Activated naive CD8-positive, alpha-beta T cell treated with anti-CD3 and anti-CD28 coated beads, Interleukin-2, amount 10 ng/mL, durations not matched to agents 7 days and 5 days (primary cell): ENCODE measurements around the gene TBC1D1. TPM values are rescaled to one million over a fixed set of nuclear protein-coding genes. Genes with fewer than 3 reads are reported as not detected.
A peak's percentile ranks its signal among the peaks of the same experiment; 100 is the strongest.

Experiments used
- ATAC-seq: fragments of 150-1000 bp; cut with Tn5 transposase; one replicate; pipeline ENCODE4 v1.10.0; 2021; ENCODE audit warnings: low read depth, moderate library complexity
- POLR2A ChIA-PET: fragments of 350-600 bp; sonication (Branson Sonifier 250); formaldehyde crosslinking; loops from one replicate; lab custom pipeline; 2021; ENCODE audit warnings: antibody characterized with exemption; lab: Charles Lee
- DNase-seq: peaks from one replicate; pipeline ENCODE4 v3.0.0; 2021
- H3K27ac Mint-ChIP-seq: one replicate; pipeline ENCODE4 v1.8.0; 2022; ENCODE audit warnings: mild to moderate bottlenecking, mixed read lengths
- H3K27me3 Mint-ChIP-seq: one replicate; pipeline ENCODE4 v1.8.0; 2022; ENCODE audit warnings: mild to moderate bottlenecking, moderate library complexity, mixed read lengths
- H3K36me3 Mint-ChIP-seq: one replicate; pipeline ENCODE4 v1.8.0; 2021; ENCODE audit warnings: mild to moderate bottlenecking, mixed read lengths
- H3K4me1 Mint-ChIP-seq: one replicate; pipeline ENCODE4 v1.8.0; 2021; ENCODE audit warnings: mixed read lengths
- H3K4me3 Mint-ChIP-seq: one replicate; pipeline ENCODE4 v1.8.0; 2022; ENCODE audit warnings: mild to moderate bottlenecking, moderate library complexity, mixed read lengths
- H3K9me3 Mint-ChIP-seq: one replicate; pipeline ENCODE4 v1.8.0; 2021; ENCODE audit warnings: mixed read lengths
- total RNA-seq, 2 experiments: library from RNA; stranded (reverse); gene quantifications; one replicate each; pipeline ENCODE4 v1.2.3, GENCODE V29; 2021

The TBC1D1 gene
- total RNA-seq, 2 experiments from 2014 or later = 79.7 to 83.7 TPM

- POLR2A ChIA-PET = interaction anchor here (0.6 to 1.0 kb wide), 2 partner anchors 9 to 41 kb away, joined by 3 to 5 read pairs; partner anchors contain the start of gene PGM2
- Mint-ChIP-seq H3K9me3 (no peaks in the 10 kb centered on the region), H3K27me3 (no peaks in the 10 kb centered on the region), H3K4me3 (no peak overlapping the region), H3K4me1 (peaks cover 12% of the 10 kb centered on the region), H3K36me3 (peaks cover 36% of the 10 kb centered on the region), H3K27ac (no peak overlapping the region)
- DNase-seq (no peak), ATAC-seq (no peak)
Measured at GRCh38 chr4:37868238-37868637, 22.6 kb upstream of the TBC1D1 start.

GRCh38 chr4:37872310-37872988 is 18.4 kb upstream of the TBC1D1 start:
- DNase-seq = no peak
- Mint-ChIP-seq H3K4me3 (peak overlapping the region; percentile 64), H3K36me3 (peaks cover 20% of the 10 kb centered on the region), H3K9me3 (no peaks in the 10 kb centered on the region), H3K4me1 (peaks cover 13% of the 10 kb centered on the region), H3K27ac (peak overlapping the region; percentile 78), H3K27me3 (no peaks in the 10 kb centered on the region)
- ATAC-seq = peak; percentile 76
- POLR2A ChIA-PET = interaction anchor here (1.2 kb wide), 1 partner anchor 19 kb away, joined by 5 read pairs; the partner anchor contains the start of gene TBC1D1

DNA sequence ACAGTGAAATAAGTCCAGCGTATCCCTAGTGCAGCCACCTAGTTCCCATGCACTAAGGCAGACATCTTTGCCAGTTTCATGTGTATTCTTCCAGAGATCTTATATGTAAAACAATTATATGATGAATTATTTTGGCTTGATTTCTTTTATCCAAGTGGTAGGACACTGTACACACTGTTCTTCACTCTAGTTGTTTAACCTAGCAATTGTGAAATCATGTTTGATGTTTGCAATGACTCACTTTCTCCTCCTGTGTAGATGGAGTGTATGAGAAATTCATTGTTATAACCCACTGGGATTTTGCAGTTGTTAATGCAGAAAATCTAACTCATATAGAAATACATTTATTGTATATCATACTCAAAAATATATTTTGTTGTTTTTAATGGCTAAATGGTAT is 17.5 kb upstream of the TBC1D1 start:
- DNase-seq (no peak), ATAC-seq (peak; percentile 41)
- H3K9me3 Mint-ChIP-seq = no peaks in the 10 kb centered on the region
- peaks cover 13% of the 10 kb centered on the region for H3K4me1 Mint-ChIP-seq
- H3K27me3 Mint-ChIP-seq = no peaks in the 10 kb centered on the region
- no peak overlapping the region for H3K27ac Mint-ChIP-seq
- POLR2A ChIA-PET = no interaction called here
- H3K36me3 Mint-ChIP-seq = peaks cover 14% of the 10 kb centered on the region
- no peak overlapping the region for H3K4me3 Mint-ChIP-seq

DNA sequence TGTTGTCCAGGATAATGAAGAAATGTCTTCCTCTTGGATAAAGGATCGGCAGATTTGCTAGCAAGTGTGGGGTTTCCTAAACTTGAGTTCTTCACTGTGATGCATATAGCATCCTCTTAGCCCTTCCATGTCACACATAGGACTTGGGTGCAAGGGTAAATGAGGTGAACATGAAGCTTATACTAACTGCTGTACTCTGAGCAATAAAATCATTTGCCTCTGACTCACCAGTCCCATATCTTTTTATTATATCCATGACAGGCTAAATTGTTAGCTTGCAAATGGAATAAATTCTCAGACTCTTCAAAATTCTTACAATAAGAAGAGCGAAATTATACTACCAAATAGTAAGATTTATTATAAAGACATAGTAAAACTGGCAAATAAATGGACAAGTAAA is 14.7 kb upstream of the TBC1D1 start:
- peaks cover 16% of the 10 kb centered on the region for H3K4me1 Mint-ChIP-seq
- ATAC-seq = no peak

GRCh38 chr4:37879365-37879764 is 11.5 kb upstream of the TBC1D1 start:
- POLR2A ChIA-PET = interaction anchor here (1.0 kb wide), 1 partner anchor 12 kb away, joined by 3 read pairs; no protein-coding TSS in a partner anchor
- Mint-ChIP-seq H3K4me3 (no peak overlapping the region), H3K9me3 (no peaks in the 10 kb centered on the region), H3K4me1 (peaks cover 4% of the 10 kb centered on the region), H3K27ac (no peak overlapping the region), H3K27me3 (peaks cover 4% of the 10 kb centered on the region), H3K36me3 (peaks cover 1% of the 10 kb centered on the region)
- DNase-seq (no peak), ATAC-seq (no peak)

More for the DNA sequence above, 14.7 kb upstream of the TBC1D1 start:
- DNase-seq = no peak
- H3K4me3 Mint-ChIP-seq = no peak overlapping the region
- POLR2A ChIA-PET = interaction anchor here (0.6 kb wide), 1 partner anchor 55 kb away, joined by 3 read pairs; no protein-coding TSS in a partner anchor
- H3K9me3 Mint-ChIP-seq = no peaks in the 10 kb centered on the region
- no peaks in the 10 kb centered on the region for H3K27me3 Mint-ChIP-seq
- H3K36me3 Mint-ChIP-seq = peaks cover 5% of the 10 kb centered on the region
- no peak overlapping the region for H3K27ac Mint-ChIP-seq

DNA sequence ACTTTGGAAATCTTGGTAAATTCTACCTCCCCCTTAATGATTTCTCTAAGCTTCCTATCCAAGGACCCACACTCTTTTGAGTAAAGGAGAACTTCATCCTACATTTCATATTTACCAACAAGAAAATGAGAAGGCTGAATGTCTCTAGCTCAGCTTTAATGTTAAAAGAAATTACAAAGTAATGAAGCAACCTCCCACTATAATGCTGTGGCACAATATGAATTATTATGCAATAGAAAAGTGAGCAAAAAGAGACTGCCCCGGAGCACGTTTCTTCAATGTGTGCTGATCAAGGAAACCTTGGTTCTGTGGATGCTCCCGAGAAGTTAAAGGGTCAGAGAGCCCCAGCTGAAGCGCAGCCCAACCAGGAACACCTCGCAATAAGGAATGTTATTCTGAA is 9.1 kb upstream of the TBC1D1 start:
- Mint-ChIP-seq H3K4me1 (peaks cover 12% of the 10 kb centered on the region), H3K36me3 (peaks cover 1% of the 10 kb centered on the region), H3K27ac (no peak overlapping the region), H3K9me3 (no peaks in the 10 kb centered on the region), H3K27me3 (peaks cover 5% of the 10 kb centered on the region), H3K4me3 (no peak overlapping the region)
- ATAC-seq (no peak), DNase-seq (no peak)
- POLR2A ChIA-PET = interaction anchor here (1.7 kb wide), 1 partner anchor 10 kb away, joined by 3 read pairs; no protein-coding TSS in a partner anchor

DNA sequence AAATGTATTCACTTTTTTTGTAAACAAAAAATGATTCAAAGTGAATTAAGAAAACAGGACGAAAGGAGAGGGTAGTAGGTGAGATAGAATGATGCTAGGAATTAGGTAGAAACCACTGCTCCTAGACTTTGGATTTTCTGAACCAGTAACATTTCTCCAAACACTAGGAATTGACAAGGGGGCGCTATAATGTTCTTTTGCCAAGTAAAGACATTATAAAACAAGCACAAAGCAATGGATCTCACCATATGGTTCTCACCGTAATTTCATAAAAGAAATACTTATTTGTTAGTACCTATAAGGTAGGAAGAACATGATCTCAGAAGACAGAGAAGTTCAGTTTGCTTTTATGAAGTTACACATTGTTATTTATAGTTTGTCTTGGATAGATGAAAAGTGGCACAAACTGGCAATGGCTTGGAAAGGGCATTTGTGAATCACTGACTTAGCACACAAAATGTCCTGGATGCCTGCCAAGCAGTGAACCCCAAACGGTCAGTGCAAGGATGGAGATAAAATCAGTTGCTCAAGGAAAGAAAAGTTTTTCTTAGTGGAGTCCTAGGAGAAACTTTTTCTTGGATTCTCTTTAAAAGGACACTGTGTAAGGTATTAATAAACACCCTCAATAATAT is 8.1 kb upstream of the TBC1D1 start:
- POLR2A ChIA-PET = no interaction called here
- Mint-ChIP-seq H3K36me3 (peaks cover 1% of the 10 kb centered on the region), H3K9me3 (no peaks in the 10 kb centered on the region), H3K4me3 (no peak overlapping the region), H3K27ac (no peak overlapping the region), H3K4me1 (peaks cover 12% of the 10 kb centered on the region), H3K27me3 (peaks cover 5% of the 10 kb centered on the region)
- no peak for DNase-seq
- ATAC-seq = no peak

- H3K36me3 Mint-ChIP-seq = peaks cover 1% of the 10 kb centered on the region
- DNase-seq (no peak), ATAC-seq (no peak)
- no peaks in the 10 kb centered on the region for H3K9me3 Mint-ChIP-seq
- peaks cover 14% of the 10 kb centered on the region for H3K4me1 Mint-ChIP-seq
- peaks cover 5% of the 10 kb centered on the region for H3K27me3 Mint-ChIP-seq
- POLR2A ChIA-PET = no interaction called here
- H3K27ac Mint-ChIP-seq = no peak overlapping the region
- no peak overlapping the region for H3K4me3 Mint-ChIP-seq
Measured at GRCh38 chr4:37884855-37885487, 5.9 kb upstream of the TBC1D1 start.

DNA sequence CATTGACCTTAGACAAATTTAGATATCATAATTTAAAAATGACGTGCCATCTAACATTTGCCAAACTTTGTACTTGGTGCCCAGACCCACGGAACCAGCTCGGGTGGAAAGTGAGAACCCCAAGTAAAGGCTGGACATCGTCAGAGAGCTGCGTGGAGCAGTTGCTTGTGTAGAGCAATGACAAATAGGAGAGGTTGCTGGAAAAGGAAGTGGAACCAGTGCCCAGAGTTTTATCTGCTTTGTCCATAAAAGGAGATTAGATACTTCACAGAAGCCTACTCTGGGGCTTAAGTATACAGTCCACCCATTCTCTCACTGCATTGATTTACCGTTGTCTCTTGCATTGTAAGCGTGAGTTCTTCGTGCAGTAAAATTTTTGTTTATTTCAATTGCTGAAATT is 5.4 kb upstream of the TBC1D1 start:
- Mint-ChIP-seq H3K27ac (peak overlapping the region; percentile 8), H3K4me1 (peaks cover 16% of the 10 kb centered on the region), H3K4me3 (no peak overlapping the region), H3K9me3 (no peaks in the 10 kb centered on the region), H3K27me3 (peaks cover 5% of the 10 kb centered on the region), H3K36me3 (peaks cover 1% of the 10 kb centered on the region)
- POLR2A ChIA-PET = no interaction called here
- no peak for ATAC-seq
- DNase-seq = no peak

DNA sequence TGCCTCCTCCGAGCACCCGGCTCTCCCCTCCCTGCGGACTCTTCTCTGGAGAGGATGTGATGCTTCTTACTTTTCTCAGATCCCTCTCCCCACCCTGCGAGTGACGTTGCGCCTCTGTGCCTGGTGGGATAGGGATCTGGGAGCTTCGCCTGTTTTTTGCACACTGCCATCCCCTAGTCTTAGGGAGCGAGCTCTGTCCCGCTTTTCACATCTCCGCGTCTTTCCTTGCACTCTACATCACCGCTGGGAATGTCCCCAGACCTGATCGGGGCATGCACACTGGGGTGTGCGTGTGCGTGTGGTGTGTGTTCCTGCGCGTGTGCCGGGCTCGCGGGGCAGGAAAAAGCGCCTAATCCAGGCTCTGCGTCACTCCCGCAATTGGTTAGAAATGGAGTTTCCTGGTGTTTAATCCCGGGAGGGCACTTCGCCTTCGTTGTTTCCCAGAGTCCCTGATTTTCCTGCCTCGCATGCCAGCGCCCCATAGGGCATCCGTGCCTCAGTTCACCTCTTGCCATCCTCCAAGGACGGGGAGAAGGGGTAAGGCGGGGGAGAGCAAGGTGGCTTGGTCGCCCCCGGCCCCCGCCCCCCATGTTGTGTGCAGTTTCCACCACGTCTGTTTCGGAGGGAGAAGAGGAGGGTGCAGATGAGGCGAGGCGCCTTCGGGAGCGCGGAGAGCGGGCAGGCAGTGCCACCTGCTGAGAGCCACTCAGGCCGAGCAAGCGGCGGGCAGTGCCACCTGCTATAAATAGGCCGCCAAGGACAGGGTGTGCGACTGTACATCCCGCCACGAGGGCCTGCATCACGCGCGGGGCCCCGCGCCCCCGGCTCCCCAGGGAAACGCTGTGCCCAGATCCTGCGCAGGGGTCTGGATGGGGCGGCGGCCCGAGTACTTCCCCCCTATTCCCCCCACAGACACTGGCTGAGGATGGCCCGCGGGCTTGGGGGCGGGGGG is 759 bp upstream of the TBC1D1 start:
- H3K27ac Mint-ChIP-seq = peak overlapping the region; percentile 42
- POLR2A ChIA-PET = interaction anchor here (0.8 to 1.9 kb wide), 3 partner anchors 64 to 242 kb away, joined by 3 to 13 read pairs (median 3); partner anchors contain the start of gene PGM2
- peaks cover 30% of the 10 kb centered on the region for H3K4me1 Mint-ChIP-seq
- no peak for DNase-seq
- H3K9me3 Mint-ChIP-seq = no peaks in the 10 kb centered on the region
- no peak for ATAC-seq
- H3K36me3 Mint-ChIP-seq = peaks cover 18% of the 10 kb centered on the region
- H3K4me3 Mint-ChIP-seq = peak overlapping the region; percentile 62
- peaks cover 2% of the 10 kb centered on the region for H3K27me3 Mint-ChIP-seq

- H3K9me3 Mint-ChIP-seq = no peaks in the 10 kb centered on the region
- DNase-seq (peak; percentile 83), ATAC-seq (peak; percentile 65)
- POLR2A ChIA-PET = interaction anchor here (0.5 to 1.9 kb wide), 9 partner anchors 10 to 870 kb away, joined by 3 to 13 read pairs (median 4); partner anchors contain the start of gene PGM2
- no peaks in the 10 kb centered on the region for H3K27me3 Mint-ChIP-seq
- peaks cover 25% of the 10 kb centered on the region for H3K36me3 Mint-ChIP-seq
- H3K27ac Mint-ChIP-seq = peak overlapping the region; percentile 93
- H3K4me3 Mint-ChIP-seq = peak overlapping the region; percentile 91
- peaks cover 36% of the 10 kb centered on the region for H3K4me1 Mint-ChIP-seq
Measured at GRCh38 chr4:37891260-37892159, 626 bp downstream of the TBC1D1 start.

DNA sequence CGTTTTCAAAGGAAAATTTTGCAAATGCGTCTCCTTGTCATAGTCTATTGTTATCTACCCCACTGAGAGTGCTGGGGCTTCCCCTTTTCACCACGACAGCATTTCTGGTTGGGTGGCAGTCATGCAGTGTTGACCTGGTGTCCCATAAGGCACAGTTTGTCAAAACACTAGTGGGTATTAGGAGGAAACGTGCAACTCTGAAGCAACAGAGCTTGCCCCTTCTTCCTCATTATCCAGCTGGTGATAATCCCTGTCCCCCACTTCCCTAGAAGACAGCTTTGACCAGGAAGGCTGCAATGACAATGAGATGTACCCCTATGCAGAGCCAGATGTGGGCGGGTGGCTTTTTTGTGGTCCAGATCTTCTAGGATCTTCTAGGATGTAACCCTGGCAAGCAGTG is 1.8 kb downstream of the TBC1D1 start:
- Mint-ChIP-seq H3K9me3 (no peaks in the 10 kb centered on the region), H3K4me3 (peak overlapping the region; percentile 91), H3K4me1 (peaks cover 41% of the 10 kb centered on the region), H3K27me3 (no peaks in the 10 kb centered on the region), H3K27ac (peak overlapping the region; percentile 93), H3K36me3 (peaks cover 26% of the 10 kb centered on the region)
- POLR2A ChIA-PET = interaction anchor here (1.0 to 1.6 kb wide), 3 partner anchors 11 to 85 kb away, joined by 3 to 7 read pairs (median 5); partner anchors contain the start of gene PGM2
- ATAC-seq (peak; percentile 42), DNase-seq (peak; percentile 44)
